GM12878 (cell line): Measurements from ENCODE around the gene KCNJ12.
"Not testable (repeated sequence)": the region's sequence is repeated elsewhere in the genome, so short reads cannot be mapped to it uniquely, and the experiment has no call there.

Experiments
- BMI1 ChIP-seq: fragments of 450-650 bp; IDR thresholded peaks from 2 replicates; pipeline ENCODE4 v1.6.1; 2016; ENCODE audit warnings: mild to moderate bottlenecking, moderate library complexity, borderline replicate concordance
- EZH2 ChIP-seq: IDR thresholded peaks from 2 replicates; pipeline ENCODE4 v1.6.1; 2012; ENCODE audit warnings: low read depth, mild to moderate bottlenecking, control low read depth, inconsistent platforms, low read length, borderline replicate concordance; ENCODE audit not compliant: control insufficient read depth
- MEF2B ChIP-seq: fragments of 450-650 bp; IDR thresholded peaks from 2 replicates; pipeline ENCODE4 v1.6.1; 2018; ENCODE audit warnings: mild to moderate bottlenecking, moderate library complexity; ENCODE audit not compliant: partially characterized antibody, poor library complexity, severe bottlenecking
- POLR2A ChIP-seq: IDR thresholded peaks from 2 replicates; pipeline ENCODE4 v1.6.1; 2011; ENCODE audit warnings: low read depth, mild to moderate bottlenecking, low read length
- ZNF24 ChIP-seq: fragments of 450-650 bp; IDR thresholded peaks from 2 replicates; pipeline ENCODE4 v1.6.1; 2017; ENCODE audit warnings: antibody characterized with exemption, mild to moderate bottlenecking
- TF ChIP-seq, protein P1 (sequence below): fragments of 450-650 bp; IDR thresholded peaks from 2 replicates; pipeline ENCODE4 v1.6.1; 2016; ENCODE audit warnings: mild to moderate bottlenecking, moderate library complexity, borderline replicate concordance

DNA sequence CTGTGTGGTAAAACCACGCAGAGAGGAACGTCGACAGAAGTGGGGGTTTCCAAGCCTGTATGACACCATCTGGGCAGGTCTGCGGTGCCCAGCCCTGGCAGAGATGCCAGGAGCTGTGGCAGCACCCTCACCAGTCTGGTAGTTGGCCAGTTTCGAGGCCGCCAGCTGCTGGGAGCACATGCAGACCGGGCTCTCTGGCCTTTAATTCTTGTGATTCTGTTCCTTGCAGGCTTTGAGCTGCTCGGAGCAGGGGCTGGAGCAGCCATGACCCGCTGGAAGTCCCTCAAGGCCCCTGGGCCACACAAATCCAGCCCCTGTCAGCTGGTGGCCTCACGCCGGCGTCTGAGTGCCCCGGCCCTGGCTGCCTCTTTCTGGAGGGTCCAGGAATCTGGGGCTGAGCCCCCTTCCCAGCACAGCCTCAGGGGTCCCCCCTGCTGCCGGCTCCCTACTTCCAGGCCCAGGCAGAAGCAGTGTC is 36.1 kb downstream of the KCNJ12 start:
- not testable (repeated sequence) for TF ChIP-seq ZNF24, EZH2, BMI1, POLR2A, MEF2B
- TF ChIP-seq, protein P1, sequence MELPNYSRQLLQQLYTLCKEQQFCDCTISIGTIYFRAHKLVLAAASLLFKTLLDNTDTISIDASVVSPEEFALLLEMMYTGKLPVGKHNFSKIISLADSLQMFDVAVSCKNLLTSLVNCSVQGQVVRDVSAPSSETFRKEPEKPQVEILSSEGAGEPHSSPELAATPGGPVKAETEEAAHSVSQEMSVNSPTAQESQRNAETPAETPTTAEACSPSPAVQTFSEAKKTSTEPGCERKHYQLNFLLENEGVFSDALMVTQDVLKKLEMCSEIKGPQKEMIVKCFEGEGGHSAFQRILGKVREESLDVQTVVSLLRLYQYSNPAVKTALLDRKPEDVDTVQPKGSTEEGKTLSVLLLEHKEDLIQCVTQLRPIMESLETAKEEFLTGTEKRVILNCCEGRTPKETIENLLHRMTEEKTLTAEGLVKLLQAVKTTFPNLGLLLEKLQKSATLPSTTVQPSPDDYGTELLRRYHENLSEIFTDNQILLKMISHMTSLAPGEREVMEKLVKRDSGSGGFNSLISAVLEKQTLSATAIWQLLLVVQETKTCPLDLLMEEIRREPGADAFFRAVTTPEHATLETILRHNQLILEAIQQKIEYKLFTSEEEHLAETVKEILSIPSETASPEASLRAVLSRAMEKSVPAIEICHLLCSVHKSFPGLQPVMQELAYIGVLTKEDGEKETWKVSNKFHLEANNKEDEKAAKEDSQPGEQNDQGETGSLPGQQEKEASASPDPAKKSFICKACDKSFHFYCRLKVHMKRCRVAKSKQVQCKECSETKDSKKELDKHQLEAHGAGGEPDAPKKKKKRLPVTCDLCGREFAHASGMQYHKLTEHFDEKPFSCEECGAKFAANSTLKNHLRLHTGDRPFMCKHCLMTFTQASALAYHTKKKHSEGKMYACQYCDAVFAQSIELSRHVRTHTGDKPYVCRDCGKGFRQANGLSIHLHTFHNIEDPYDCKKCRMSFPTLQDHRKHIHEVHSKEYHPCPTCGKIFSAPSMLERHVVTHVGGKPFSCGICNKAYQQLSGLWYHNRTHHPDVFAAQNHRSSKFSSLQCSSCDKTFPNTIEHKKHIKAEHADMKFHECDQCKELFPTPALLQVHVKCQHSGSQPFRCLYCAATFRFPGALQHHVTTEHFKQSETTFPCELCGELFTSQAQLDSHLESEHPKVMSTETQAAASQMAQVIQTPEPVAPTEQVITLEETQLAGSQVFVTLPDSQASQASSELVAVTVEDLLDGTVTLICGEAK = not testable (repeated sequence)
